Tibial nerve (tissue), 4 donors: Measurements from ENCODE around the gene ARHGAP26. TPM values are rescaled to one million over a fixed set of nuclear protein-coding genes. Genes with fewer than 3 reads are reported as not detected.
"Not testable (repeated sequence)": the region's sequence is repeated elsewhere in the genome, so short reads cannot be mapped to it uniquely, and the experiment has no call there.

ENCODE experiments used
- DNase-seq, 2 donors: peaks; one replicate each; pipeline ENCODE4 v3.0.0-alpha.2; 2019; ENCODE audit warnings: low spot score in 2 of 2
- H3K27ac ChIP-seq, 4 donors: fragments of 200-600 bp; sonication (generic) in 3 of 4; one replicate each; pipeline ENCODE4 v1.5.1; 2017 to 2019; ENCODE audit warnings: mild to moderate bottlenecking in 1 of 4
- H3K27me3 ChIP-seq, 2 donors: fragments of 200-600 bp; sonication (generic) in 1 of 2; one replicate each; pipeline versions ENCODE4 v1.5.1 to v1.6.0; 2017 to 2019
- H3K36me3 ChIP-seq, 3 donors: fragments of 200-600 bp; sonication (generic); one replicate each; pipeline ENCODE4 v1.5.1; 2018 to 2019
- H3K4me1 ChIP-seq, 4 donors: fragments of 200-600 bp; sonication (generic) in 3 of 4; one replicate each; pipeline ENCODE4 v1.5.1; 2017 to 2019
- H3K4me3 ChIP-seq, 4 donors: fragments of 200-600 bp; sonication (generic) in 3 of 4; one replicate each; pipeline ENCODE4 v1.5.1; 2017 to 2019; ENCODE audit warnings: mild to moderate bottlenecking in 1 of 4, moderate library complexity in 1 of 4
- H3K9me3 ChIP-seq, 4 donors: fragments of 200-600 bp; sonication (generic) in 3 of 4; one replicate each; pipeline ENCODE4 v1.5.1; 2017 to 2019
- CTCF ChIP-seq, 5 experiments: fragments of 200-600 bp in 3 of 5; fragments of 450-650 bp in 2 of 5; sonication (generic) in 3 of 5; IDR thresholded peaks; one replicate each; pipeline ENCODE4 v1.5.1; 2016 to 2019; ENCODE audit warnings: antibody characterized with exemption in 5 of 5, mild to moderate bottlenecking in 3 of 5, moderate library complexity in 2 of 5
- EP300 ChIP-seq, 2 donors: sonication (generic); formaldehyde crosslinking; IDR thresholded peaks; one replicate each; pipeline ENCODE4 v1.6.1; 2017; ENCODE audit warnings: antibody characterized with exemption in 2 of 2, mild to moderate bottlenecking in 1 of 2
- POLR2A ChIP-seq, 2 donors: fragments of 450-650 bp; IDR thresholded peaks; one replicate each; pipeline ENCODE4 v1.6.1; 2017; ENCODE audit warnings: antibody characterized with exemption in 2 of 2, mild to moderate bottlenecking in 2 of 2, moderate library complexity in 2 of 2
- WGBS, 2 donors: methylation state at CpG; one replicate each; pipeline ENCODE4 v1.1.5; 2018; 5-methylcytosine and 5-hydroxymethylcytosine counted together
- total RNA-seq, 4 donors: library from RNA; depleted of rRNA; stranded (reverse); fragments of >200 nt; gene quantifications; one replicate each; pipeline ENCODE4 v1.1.0, GENCODE V29; 2016

ARHGAP26 gene
- total RNA-seq, 4 donors from 2014 or later: 33.7 to 77.8 (median 57.8) TPM

GRCh38 chr5:143117821-143118220 lies 347.6 kb downstream of the ARHGAP26 start:
- Histone ChIP-seq H3K27ac (no peak overlapping the region), H3K36me3 (peaks cover 0 to 16% (median 0%) of the 10 kb centered on the region in 3 donors), H3K4me1 (no peaks in the 10 kb centered on the region), H3K27me3 (no peaks in the 10 kb centered on the region), H3K4me3 (no peak overlapping the region), H3K9me3 (no peaks in the 10 kb centered on the region)
- DNase-seq: no peak
- TF ChIP-seq POLR2A (IDR thresholded peaks at IDR 0.05) (no peak), CTCF (IDR thresholded peaks at IDR 0.05) (no peak), EP300 (IDR thresholded peaks at IDR 0.05) (no peak)

- H3K36me3 ChIP-seq: peaks cover 0 to 16% (median 0%) of the 10 kb centered on the region in 3 donors
- TF ChIP-seq CTCF (IDR thresholded peaks at IDR 0.05): no peak
- TF ChIP-seq POLR2A (IDR thresholded peaks at IDR 0.05): no peak
- no peak for TF ChIP-seq EP300 (IDR thresholded peaks at IDR 0.05)
- WGBS, 2 donors: 93 to 95% methylated on average over 3 of the region's 3 CpGs
- H3K4me1 ChIP-seq: no peaks in the 10 kb centered on the region
- H3K27ac ChIP-seq: no peak overlapping the region
- H3K27me3 ChIP-seq: no peaks in the 10 kb centered on the region
- H3K4me3 ChIP-seq: no peak overlapping the region
- no peaks in the 10 kb centered on the region for H3K9me3 ChIP-seq
- no peak for DNase-seq
Measured at GRCh38 chr5:143118222-143118621, 348.0 kb downstream of the ARHGAP26 start.

GRCh38 chr5:143118818-143119217 lies 348.6 kb downstream of the ARHGAP26 start:
- not testable (repeated sequence) for H3K9me3 ChIP-seq, H3K27ac ChIP-seq, H3K4me3 ChIP-seq, DNase-seq, H3K27me3 ChIP-seq, H3K4me1 ChIP-seq
- peaks cover 0 to 16% (median 0%) of the 10 kb centered on the region in 3 donors for H3K36me3 ChIP-seq
- WGBS, 2 donors: 76 to 84% methylated on average over 3 of the region's 3 CpGs

- no peak for DNase-seq
- Histone ChIP-seq H3K4me3 (no peak overlapping the region), H3K36me3 (peaks cover 0 to 16% (median 0%) of the 10 kb centered on the region in 3 donors), H3K27me3 (no peaks in the 10 kb centered on the region), H3K4me1 (no peaks in the 10 kb centered on the region), H3K27ac (no peak overlapping the region), H3K9me3 (no peaks in the 10 kb centered on the region)
- TF ChIP-seq EP300 (IDR thresholded peaks at IDR 0.05) (no peak), POLR2A (IDR thresholded peaks at IDR 0.05) (no peak), CTCF (IDR thresholded peaks at IDR 0.05) (no peak)
- WGBS, 2 donors: 52 to 61% methylated on average over 2 of the region's 2 CpGs
Measured at GRCh38 chr5:143119291-143119769, 349.2 kb downstream of the ARHGAP26 start.

GRCh38 chr5:143119881-143120341 lies 349.7 kb downstream of the ARHGAP26 start:
- no peaks in the 10 kb centered on the region for H3K4me1 ChIP-seq
- no peaks in the 10 kb centered on the region for H3K27me3 ChIP-seq
- no peak overlapping the region for H3K4me3 ChIP-seq
- no peaks in the 10 kb centered on the region for H3K9me3 ChIP-seq
- no peak for DNase-seq
- H3K36me3 ChIP-seq: peaks cover 0 to 16% (median 0%) of the 10 kb centered on the region in 3 donors
- WGBS, 2 donors: 68 to 72% methylated on average over 3 of the region's 3 CpGs
- no peak for TF ChIP-seq POLR2A (IDR thresholded peaks at IDR 0.05)
- no peak for TF ChIP-seq CTCF (IDR thresholded peaks at IDR 0.05)
- TF ChIP-seq EP300 (IDR thresholded peaks at IDR 0.05): no peak
- no peak overlapping the region for H3K27ac ChIP-seq
